ENCODE results near the gene GAPDH.

The GAPDH gene

DNA sequence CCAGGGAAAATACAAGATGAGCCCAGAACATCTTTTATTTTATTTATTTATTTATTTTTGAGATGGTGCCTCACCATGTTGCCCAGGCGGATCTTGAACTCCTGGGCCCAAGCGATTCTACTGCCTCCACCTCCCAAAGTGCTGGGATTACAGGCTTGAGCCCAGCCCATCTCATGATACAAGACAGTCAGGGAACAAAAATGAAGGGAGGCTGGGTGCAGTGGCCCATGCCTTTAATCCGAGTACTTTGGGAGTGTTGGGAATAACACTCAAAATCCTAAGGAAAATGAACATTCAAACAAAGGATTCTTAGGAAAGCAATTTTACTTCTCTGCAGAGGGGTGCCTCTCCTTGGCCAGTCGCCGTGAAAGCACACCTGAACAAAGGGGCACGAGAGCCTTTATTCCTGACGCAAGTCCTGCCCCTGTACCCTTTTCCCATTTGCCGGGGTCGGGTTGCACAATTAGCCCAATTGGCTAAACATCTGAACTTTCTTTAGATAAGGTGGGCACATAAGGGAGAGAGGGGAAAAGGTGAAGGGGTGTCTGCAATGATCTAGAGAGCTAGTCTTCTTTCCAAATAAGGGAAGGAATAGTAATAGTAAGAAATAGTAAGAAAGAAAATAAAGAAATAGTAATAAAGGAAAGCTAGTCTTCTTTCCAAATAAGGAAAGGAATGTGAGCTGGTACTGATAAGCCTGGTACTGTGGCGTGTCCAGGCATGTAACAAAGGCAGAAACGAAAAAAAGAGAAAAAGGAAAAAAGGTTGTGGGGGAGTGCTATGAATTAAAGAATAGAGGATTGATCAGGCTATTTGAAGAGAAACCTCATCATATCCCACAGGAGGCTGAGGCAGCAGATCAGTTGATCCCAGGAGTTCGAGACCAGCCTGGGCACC is 27.0 kb upstream of the GAPDH start:
- Histone ChIP-seq H3K36me3 (ENCODE audit: control insufficient read depth, insufficient read depth, low read length) (peaks cover 64% of the 10 kb centered on the region), H3K27ac (ENCODE audit: low read depth, low read length) (peak overlapping the region; percentile 74), H3K4me1 (ENCODE audit: control insufficient read depth, insufficient read depth, low read length) (peaks cover 14% of the 10 kb centered on the region), H3K4me3 (ENCODE audit: low read depth, low read length) (no peak overlapping the region), H3K9ac (ENCODE audit: low read length) (peak overlapping the region; percentile 49), H3K27me3 (ENCODE audit: control insufficient read depth, insufficient read depth, low read length) (no peaks in the 10 kb centered on the region), H3K9me3 (ENCODE audit: control insufficient read depth, insufficient read depth, low read depth, low read length) (no peaks in the 10 kb centered on the region)

DNA sequence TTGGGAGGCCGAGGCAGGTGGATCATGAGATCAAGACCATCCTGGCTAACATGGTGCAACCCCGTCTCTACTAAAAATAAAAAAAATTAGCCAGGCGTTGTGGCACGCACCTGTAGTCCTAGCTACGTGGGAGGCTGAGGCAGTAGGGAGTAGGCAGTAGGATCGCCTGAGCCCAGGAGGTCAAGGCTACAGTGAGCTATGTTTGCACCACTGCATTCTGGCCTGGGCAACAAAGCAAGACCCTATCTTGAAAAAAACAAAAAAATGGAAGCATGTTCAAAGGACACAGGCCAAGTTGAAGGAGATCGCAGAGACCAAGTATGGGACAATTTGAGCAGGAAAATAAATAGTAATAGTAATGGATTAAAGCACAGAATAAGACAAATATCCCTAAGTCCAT is 26.2 kb upstream of the GAPDH start:
- Histone ChIP-seq H3K27ac (ENCODE audit: low read depth, low read length) (peak overlapping the region; percentile 43), H3K9ac (ENCODE audit: low read length) (no peak overlapping the region)

DNA sequence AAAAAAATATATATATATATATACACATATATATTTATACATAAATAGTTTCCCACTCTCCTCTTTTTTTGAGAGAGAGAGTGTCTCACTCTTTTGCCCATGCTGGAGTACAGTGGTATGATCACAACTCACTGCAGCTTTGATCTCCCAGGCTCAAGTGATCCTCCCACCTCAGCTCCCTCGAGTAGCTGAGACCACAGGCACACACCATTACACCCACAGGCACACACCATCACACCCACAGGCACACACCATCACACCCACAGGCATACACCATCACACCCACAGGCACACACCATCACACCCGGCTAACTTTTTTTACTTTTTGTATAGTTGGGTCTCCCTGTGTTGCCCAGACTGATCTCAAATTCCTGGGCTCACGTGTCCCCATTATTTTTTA is 14.1 kb upstream of the GAPDH start:
- H3K27me3 ChIP-seq (ENCODE audit: control insufficient read depth, insufficient read depth, low read length), result no peaks in the 10 kb centered on the region
- H3K27ac ChIP-seq (ENCODE audit: low read depth, low read length), result no peak overlapping the region
- no peak overlapping the region for H3K9ac ChIP-seq (ENCODE audit: low read length)
- H3K4me1 ChIP-seq (ENCODE audit: control insufficient read depth, insufficient read depth, low read length), result no peaks in the 10 kb centered on the region
- H3K4me3 ChIP-seq (ENCODE audit: low read depth, low read length), result no peak overlapping the region
- no peaks in the 10 kb centered on the region for H3K9me3 ChIP-seq (ENCODE audit: control insufficient read depth, insufficient read depth, low read depth, low read length)
- H3K36me3 ChIP-seq (ENCODE audit: control insufficient read depth, insufficient read depth, low read length), result peaks cover 96% of the 10 kb centered on the region

More for the DNA sequence above, 26.2 kb upstream of the GAPDH start:
- H3K27me3 ChIP-seq (ENCODE audit: control insufficient read depth, insufficient read depth, low read length), result no peaks in the 10 kb centered on the region
- no peaks in the 10 kb centered on the region for H3K9me3 ChIP-seq (ENCODE audit: control insufficient read depth, insufficient read depth, low read depth, low read length)
- H3K4me3 ChIP-seq (ENCODE audit: low read depth, low read length), result no peak overlapping the region
- peaks cover 68% of the 10 kb centered on the region for H3K36me3 ChIP-seq (ENCODE audit: control insufficient read depth, insufficient read depth, low read length)
- peaks cover 14% of the 10 kb centered on the region for H3K4me1 ChIP-seq (ENCODE audit: control insufficient read depth, insufficient read depth, low read length)

DNA sequence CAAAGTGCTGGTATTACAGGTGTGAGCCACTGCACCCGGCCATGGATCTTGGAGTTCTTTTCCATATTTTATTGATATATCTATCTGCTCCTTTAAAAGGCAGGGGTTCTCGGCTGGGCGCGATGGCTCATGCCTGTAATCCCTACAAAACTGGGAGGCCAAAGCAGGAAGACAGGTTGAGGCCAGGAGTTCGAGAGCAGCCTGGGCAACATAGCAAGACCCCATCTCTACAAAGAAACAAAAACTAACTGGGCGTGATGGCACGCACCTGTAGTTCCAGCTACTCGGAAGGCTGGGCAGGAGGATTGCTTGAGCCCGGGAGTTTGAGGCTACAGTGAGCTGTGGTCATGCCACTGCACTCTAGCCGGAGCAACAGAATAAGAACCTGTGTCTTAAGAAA is 12.1 kb upstream of the GAPDH start:
- Histone ChIP-seq H3K9ac (ENCODE audit: low read length) (no peak overlapping the region), H3K4me1 (ENCODE audit: control insufficient read depth, insufficient read depth, low read length) (no peaks in the 10 kb centered on the region), H3K27me3 (ENCODE audit: control insufficient read depth, insufficient read depth, low read length) (no peaks in the 10 kb centered on the region), H3K4me3 (ENCODE audit: low read depth, low read length) (no peak overlapping the region), H3K36me3 (ENCODE audit: control insufficient read depth, insufficient read depth, low read length) (peaks cover 97% of the 10 kb centered on the region), H3K27ac (ENCODE audit: low read depth, low read length) (no peak overlapping the region), H3K9me3 (ENCODE audit: control insufficient read depth, insufficient read depth, low read depth, low read length) (no peaks in the 10 kb centered on the region)

DNA sequence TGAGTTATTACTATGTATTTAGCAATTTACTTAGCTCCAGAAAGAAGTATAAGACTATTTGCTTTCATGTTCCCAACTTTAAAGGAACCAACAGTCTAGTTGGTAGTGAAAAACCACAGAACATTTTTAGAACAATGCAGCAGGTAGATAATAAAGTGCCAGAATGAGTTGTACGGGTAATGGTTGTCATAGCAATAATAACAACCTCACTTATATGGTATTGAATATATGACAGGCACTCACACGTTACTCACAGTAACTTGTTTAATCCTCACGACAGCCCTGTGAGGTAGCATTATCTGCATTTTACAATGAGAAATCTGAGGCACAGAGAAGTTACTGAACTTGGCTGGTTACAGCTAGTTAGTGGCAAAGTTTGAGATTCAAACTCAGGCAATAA is 10.6 kb upstream of the GAPDH start:
- no peaks in the 10 kb centered on the region for H3K27me3 ChIP-seq (ENCODE audit: control insufficient read depth, insufficient read depth, low read length)
- no peaks in the 10 kb centered on the region for H3K4me1 ChIP-seq (ENCODE audit: control insufficient read depth, insufficient read depth, low read length)
- H3K9me3 ChIP-seq (ENCODE audit: control insufficient read depth, insufficient read depth, low read depth, low read length), result no peaks in the 10 kb centered on the region
- H3K27ac ChIP-seq (ENCODE audit: low read depth, low read length), result no peak overlapping the region
- H3K9ac ChIP-seq (ENCODE audit: low read length), result no peak overlapping the region
- H3K36me3 ChIP-seq (ENCODE audit: control insufficient read depth, insufficient read depth, low read length), result peaks cover 97% of the 10 kb centered on the region
- no peak overlapping the region for H3K4me3 ChIP-seq (ENCODE audit: low read depth, low read length)

DNA sequence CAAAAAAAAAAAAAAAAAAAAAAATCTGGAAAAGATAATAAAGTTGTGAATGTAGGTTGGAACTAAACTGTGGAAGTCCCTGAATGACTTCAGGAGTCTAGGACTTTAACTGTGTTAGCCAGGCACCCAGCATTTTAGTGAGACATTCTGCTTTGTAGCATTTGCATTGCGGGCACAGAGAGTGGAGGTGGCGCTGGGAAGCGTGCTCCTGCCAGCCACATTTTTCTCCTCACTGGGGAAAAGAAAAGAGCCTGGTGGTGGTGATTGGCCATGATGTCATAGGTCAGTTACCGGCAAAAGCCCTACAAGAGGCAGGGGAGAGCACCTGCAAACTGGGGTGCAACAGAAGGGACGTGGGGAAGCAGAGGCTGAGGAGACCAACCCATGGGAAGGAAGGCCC is 9.7 kb upstream of the GAPDH start:
- H3K27me3 ChIP-seq (ENCODE audit: control insufficient read depth, insufficient read depth, low read length), result no peaks in the 10 kb centered on the region
- H3K4me1 ChIP-seq (ENCODE audit: control insufficient read depth, insufficient read depth, low read length), result no peaks in the 10 kb centered on the region
- H3K27ac ChIP-seq (ENCODE audit: low read depth, low read length), result no peak overlapping the region
- H3K4me3 ChIP-seq (ENCODE audit: low read depth, low read length), result no peak overlapping the region
- H3K9ac ChIP-seq (ENCODE audit: low read length), result no peak overlapping the region
- peaks cover 99% of the 10 kb centered on the region for H3K36me3 ChIP-seq (ENCODE audit: control insufficient read depth, insufficient read depth, low read length)
- H3K9me3 ChIP-seq (ENCODE audit: control insufficient read depth, insufficient read depth, low read depth, low read length), result no peaks in the 10 kb centered on the region

DNA sequence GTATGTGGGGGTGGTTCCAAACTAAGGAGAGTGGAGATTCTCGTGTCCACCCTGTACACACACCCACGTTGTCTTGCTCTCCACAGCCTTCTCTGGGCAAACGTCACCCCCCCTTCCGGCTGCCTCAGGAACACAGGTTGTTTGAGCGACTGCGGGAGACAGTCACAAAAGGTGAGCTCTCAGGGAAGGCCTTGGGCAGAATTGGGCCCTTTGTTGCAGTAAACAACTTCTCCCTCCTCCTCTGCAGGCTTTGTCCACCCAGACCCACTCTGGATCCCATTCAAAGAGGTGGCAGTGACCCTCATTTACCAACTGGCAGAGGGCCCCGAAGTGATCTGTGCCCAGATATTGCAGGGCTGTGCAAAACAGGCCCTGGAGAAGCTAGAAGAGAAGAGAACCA is 8.1 kb upstream of the GAPDH start:
- Histone ChIP-seq H3K27ac (ENCODE audit: low read depth, low read length) (no peak overlapping the region), H3K4me3 (ENCODE audit: low read depth, low read length) (no peak overlapping the region), H3K9ac (ENCODE audit: low read length) (no peak overlapping the region), H3K27me3 (ENCODE audit: control insufficient read depth, insufficient read depth, low read length) (no peaks in the 10 kb centered on the region), H3K4me1 (ENCODE audit: control insufficient read depth, insufficient read depth, low read length) (no peaks in the 10 kb centered on the region), H3K36me3 (ENCODE audit: control insufficient read depth, insufficient read depth, low read length) (peaks cover 99% of the 10 kb centered on the region), H3K9me3 (ENCODE audit: control insufficient read depth, insufficient read depth, low read depth, low read length) (no peaks in the 10 kb centered on the region)

DNA sequence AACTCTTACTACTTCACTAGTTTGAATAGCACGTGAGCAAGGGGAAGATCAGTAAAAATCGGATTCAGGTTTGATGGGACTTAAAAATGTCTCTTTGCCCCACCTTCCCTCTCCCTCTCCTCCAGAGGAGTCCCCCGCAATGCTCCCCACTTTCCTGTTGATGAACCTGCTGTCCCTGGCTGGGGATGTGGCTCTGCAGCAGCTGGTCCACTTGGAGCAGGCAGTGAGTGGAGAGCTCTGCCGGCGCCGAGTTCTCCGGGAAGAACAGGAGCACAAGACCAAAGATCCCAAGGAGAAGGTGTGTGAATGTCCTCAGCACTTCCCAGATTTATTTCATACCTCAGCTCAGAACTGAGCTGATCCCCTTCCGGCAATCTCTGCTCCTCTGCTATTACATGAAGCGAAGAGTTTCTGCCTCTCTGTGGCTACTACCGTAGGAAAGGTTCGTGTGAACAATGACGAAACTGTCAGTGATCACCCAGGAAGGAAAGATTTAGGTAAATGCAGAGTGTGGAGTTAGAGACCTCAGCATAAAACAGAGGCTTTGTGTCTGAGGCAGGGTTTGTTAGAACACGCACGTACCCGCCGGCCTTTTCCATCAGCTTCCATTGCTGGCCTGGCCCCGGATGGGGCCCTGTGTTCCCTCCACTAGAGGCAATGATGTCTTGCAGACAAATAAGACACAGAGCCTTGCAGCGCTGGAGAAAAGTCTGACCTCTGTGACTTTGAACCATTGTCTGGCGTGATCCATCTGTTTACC is 7.4 kb upstream of the GAPDH start:
- H3K9me3 ChIP-seq (ENCODE audit: control insufficient read depth, insufficient read depth, low read depth, low read length), result no peaks in the 10 kb centered on the region
- peaks cover 5% of the 10 kb centered on the region for H3K4me1 ChIP-seq (ENCODE audit: control insufficient read depth, insufficient read depth, low read length)
- H3K9ac ChIP-seq (ENCODE audit: low read length), result no peak overlapping the region
- H3K27me3 ChIP-seq (ENCODE audit: control insufficient read depth, insufficient read depth, low read length), result no peaks in the 10 kb centered on the region
- no peak overlapping the region for H3K27ac ChIP-seq (ENCODE audit: low read depth, low read length)
- H3K36me3 ChIP-seq (ENCODE audit: control insufficient read depth, insufficient read depth, low read length), result peaks cover 98% of the 10 kb centered on the region
- no peak overlapping the region for H3K4me3 ChIP-seq (ENCODE audit: low read depth, low read length)

DNA sequence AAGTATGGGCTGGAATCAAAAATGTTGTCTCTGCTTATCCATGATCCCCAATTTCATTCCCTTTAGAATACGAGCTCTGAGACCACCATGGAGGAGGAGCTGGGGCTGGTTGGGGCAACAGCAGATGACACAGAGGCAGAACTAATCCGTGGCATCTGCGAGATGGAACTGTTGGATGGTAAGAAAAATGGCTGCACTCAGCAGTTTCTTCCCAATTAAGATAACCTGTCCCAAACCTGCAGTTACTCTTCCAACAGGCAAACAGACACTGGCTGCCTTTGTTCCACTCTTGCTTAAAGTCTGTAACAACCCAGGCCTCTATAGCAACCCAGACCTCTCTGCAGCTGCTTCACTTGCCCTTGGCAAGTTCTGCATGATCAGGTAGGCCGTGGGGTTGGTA is 6.6 kb upstream of the GAPDH start:
- Histone ChIP-seq H3K27me3 (ENCODE audit: control insufficient read depth, insufficient read depth, low read length) (no peaks in the 10 kb centered on the region), H3K27ac (ENCODE audit: low read depth, low read length) (no peak overlapping the region), H3K4me3 (ENCODE audit: low read depth, low read length) (no peak overlapping the region), H3K36me3 (ENCODE audit: control insufficient read depth, insufficient read depth, low read length) (peaks cover 94% of the 10 kb centered on the region), H3K9ac (ENCODE audit: low read length) (no peak overlapping the region), H3K9me3 (ENCODE audit: control insufficient read depth, insufficient read depth, low read depth, low read length) (no peaks in the 10 kb centered on the region), H3K4me1 (ENCODE audit: control insufficient read depth, insufficient read depth, low read length) (peaks cover 12% of the 10 kb centered on the region)

DNA sequence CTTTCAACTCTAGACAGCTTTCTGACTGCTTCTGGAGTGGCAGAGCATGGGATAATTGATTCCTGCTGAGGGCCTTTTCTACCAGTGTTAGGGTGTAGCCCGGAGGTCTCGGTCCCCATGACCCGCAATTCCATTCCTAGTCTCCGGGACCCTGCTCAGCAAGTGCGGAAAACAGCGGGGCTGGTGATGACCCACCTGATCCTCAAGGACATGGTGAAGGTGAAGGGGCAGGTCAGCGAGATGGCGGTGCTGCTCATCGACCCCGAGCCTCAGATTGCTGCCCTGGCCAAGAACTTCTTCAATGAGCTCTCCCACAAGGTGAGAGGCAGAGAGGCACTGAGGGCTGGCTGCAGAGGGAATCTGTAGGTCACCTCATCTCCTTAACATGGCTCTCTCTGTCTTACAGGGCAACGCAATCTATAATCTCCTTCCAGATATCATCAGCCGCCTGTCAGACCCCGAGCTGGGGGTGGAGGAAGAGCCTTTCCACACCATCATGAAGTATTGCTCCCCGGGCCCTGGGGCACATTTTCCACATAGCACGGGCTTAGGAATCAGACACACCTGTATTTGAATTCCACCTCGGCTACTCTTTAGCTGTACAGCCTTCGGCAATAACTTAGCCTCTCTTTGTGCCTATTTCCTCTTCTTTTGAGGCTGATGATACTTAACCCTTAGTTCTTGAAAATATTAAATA is 5.6 kb upstream of the GAPDH start:
- no peak overlapping the region for H3K27ac ChIP-seq (ENCODE audit: low read depth, low read length)
- no peak overlapping the region for H3K9ac ChIP-seq (ENCODE audit: low read length)
- peaks cover 85% of the 10 kb centered on the region for H3K36me3 ChIP-seq (ENCODE audit: control insufficient read depth, insufficient read depth, low read length)

DNA sequence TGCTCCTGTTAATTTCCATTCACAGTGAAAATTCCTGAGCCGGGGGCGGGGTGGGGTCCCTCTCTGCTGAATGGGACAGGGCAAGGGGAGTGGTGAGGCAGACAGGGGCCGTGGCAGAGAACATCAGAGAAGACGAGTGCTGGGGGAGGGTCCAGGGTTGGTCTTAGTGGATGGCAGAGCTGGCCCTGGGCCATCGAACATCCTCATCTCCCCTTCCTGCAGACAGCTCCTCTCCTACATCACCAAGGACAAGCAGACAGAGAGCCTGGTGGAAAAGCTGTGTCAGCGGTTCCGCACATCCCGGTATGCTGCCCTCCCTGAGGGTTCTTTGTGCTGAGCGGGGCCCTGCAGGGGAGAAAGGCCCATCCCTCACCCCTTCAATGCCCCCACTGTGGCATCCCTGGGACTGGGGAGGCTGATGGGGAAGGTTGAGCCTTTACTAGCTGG is 5.0 kb upstream of the GAPDH start:
- no peak overlapping the region for H3K27ac ChIP-seq (ENCODE audit: low read depth, low read length)
- H3K9me3 ChIP-seq (ENCODE audit: control insufficient read depth, insufficient read depth, low read depth, low read length), result no peaks in the 10 kb centered on the region
- no peak overlapping the region for H3K9ac ChIP-seq (ENCODE audit: low read length)
- no peak overlapping the region for H3K4me3 ChIP-seq (ENCODE audit: low read depth, low read length)
- no peaks in the 10 kb centered on the region for H3K27me3 ChIP-seq (ENCODE audit: control insufficient read depth, insufficient read depth, low read length)
- peaks cover 78% of the 10 kb centered on the region for H3K36me3 ChIP-seq (ENCODE audit: control insufficient read depth, insufficient read depth, low read length)
- peaks cover 15% of the 10 kb centered on the region for H3K4me1 ChIP-seq (ENCODE audit: control insufficient read depth, insufficient read depth, low read length)

More for the DNA sequence above, 5.6 kb upstream of the GAPDH start:
- Histone ChIP-seq H3K4me3 (ENCODE audit: low read depth, low read length) (no peak overlapping the region), H3K9me3 (ENCODE audit: control insufficient read depth, insufficient read depth, low read depth, low read length) (no peaks in the 10 kb centered on the region), H3K4me1 (ENCODE audit: control insufficient read depth, insufficient read depth, low read length) (peaks cover 15% of the 10 kb centered on the region), H3K27me3 (ENCODE audit: control insufficient read depth, insufficient read depth, low read length) (no peaks in the 10 kb centered on the region)
